Measurements from ENCODE around the gene ACY1.
"Not testable (repeated sequence)": the region's sequence is repeated elsewhere in the genome, so short reads cannot be mapped to it uniquely, and the experiment has no call there.

Gene ACY1

GRCh38 chr3:52025453-52025852, 42.1 kb downstream of the ACY1 start:
- no peak for DNase-seq (ENCODE audit: low spot score)

- no peak for DNase-seq (ENCODE audit: low spot score)
Observed at GRCh38 chr3:52026041-52026440, 42.7 kb downstream of the ACY1 start.

- no peak for DNase-seq (ENCODE audit: low spot score)
Observed at GRCh38 chr3:52028572-52028971, 45.2 kb downstream of the ACY1 start.

- DNase-seq (ENCODE audit: low spot score): no peak
Observed at GRCh38 chr3:52029053-52029452, 45.7 kb downstream of the ACY1 start.

GRCh38 chr3:52029535-52029934, 46.2 kb downstream of the ACY1 start:
- DNase-seq (ENCODE audit: low spot score): no peak

GRCh38 chr3:52030714-52031310, 47.5 kb downstream of the ACY1 start:
- no peak for DNase-seq (ENCODE audit: low spot score)

- no peak for DNase-seq (ENCODE audit: low spot score)
Observed at GRCh38 chr3:52031896-52032295, 48.6 kb downstream of the ACY1 start.

GRCh38 chr3:52032702-52033408, 49.5 kb downstream of the ACY1 start:
- DNase-seq (ENCODE audit: low spot score): no peak

DNA sequence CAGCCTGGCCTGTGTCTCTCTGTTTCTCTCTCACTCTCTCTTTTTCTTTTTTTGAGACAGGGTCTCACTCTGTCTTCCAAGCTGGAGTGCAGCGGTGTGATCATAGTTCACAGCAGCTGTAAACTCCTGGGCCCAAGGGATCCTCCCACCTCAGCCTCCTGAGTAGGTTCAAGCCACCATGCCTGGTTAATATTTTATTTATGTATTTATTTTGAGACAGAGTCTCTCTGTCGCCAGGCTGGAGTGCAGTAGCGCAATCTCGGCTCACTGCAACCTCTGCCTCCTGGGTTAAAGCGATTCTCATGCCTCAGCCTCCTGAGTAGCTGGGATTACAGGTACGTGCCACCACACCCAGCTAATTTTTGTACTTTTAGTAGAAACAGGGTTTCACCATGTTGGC, 50.4 kb downstream of the ACY1 start:
- not testable (repeated sequence) for DNase-seq (ENCODE audit: low spot score)

DNA sequence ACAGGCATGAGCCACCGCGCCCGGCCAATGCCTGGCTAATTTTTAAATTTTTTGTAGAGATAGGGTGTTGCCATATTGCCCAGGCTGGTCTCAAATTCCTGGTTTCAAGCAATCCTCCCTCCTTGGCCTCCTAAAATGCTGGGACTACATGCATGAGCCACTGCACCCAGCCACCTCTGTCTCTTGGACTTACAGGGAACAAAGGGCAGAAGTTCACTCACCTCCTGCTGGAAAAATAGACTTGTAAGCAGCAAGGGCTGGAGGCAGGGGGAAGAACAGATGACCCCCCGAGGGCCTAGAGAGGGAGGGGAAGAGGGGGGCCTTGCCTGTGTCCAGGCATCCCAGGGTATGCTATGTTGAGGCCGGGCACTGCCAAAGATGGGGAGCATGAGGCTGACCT, 50.9 kb downstream of the ACY1 start:
- DNase-seq (ENCODE audit: low spot score): no peak

GRCh38 chr3:52034651-52035050, 51.3 kb downstream of the ACY1 start:
- no peak for DNase-seq (ENCODE audit: low spot score)

GRCh38 chr3:52036222-52036694, 52.9 kb downstream of the ACY1 start:
- DNase-seq (ENCODE audit: low spot score): no peak

- no peak for DNase-seq (ENCODE audit: low spot score)
Observed at GRCh38 chr3:52036829-52037228, 53.5 kb downstream of the ACY1 start.

DNA sequence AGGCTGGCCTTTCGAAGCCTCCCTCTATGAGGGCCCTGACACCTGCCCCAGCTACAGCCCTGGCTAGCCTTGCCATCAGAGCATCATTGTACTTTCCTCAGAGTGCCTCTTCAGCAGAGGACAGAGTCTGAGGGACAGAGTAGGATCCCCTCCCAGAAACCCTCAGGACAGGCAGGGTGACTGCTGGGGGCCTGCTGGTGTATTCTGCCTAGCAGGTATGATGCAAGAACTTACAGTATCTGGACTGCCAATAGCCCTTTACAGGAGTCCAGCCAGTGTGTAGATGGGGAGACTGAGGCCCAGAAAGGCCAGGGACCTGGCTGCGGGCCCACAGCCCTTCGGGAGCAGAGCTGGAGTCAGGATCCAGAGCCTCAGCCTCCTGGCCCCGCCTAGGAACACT, 54.0 kb downstream of the ACY1 start:
- DNase-seq (ENCODE audit: low spot score): no peak

GRCh38 chr3:52038227-52038626, 54.9 kb downstream of the ACY1 start:
- DNase-seq (ENCODE audit: low spot score): no peak

All from activated CD4-positive, alpha-beta T cell treated with anti-CD3 and anti-CD28 coated beads, Interleukin-2, Interleukin-4, amounts not matched to agents 100 ng/mL and 50 ng/mL, durations not matched to agents 16 hours and 8 hours (primary cell).